ENCODE measurements around the gene DLEC1. TPM values are rescaled to one million over a fixed set of nuclear protein-coding genes. Genes with fewer than 3 reads are reported as not detected.
A peak's percentile ranks its signal among the peaks of the same experiment; 100 is the strongest.

The DLEC1 gene
- total and polyA plus RNA-seq, 2 donors (not counting 1 experiment from before 2014, with no cell fraction given), result 0.52 to 2.1 TPM

DNA sequence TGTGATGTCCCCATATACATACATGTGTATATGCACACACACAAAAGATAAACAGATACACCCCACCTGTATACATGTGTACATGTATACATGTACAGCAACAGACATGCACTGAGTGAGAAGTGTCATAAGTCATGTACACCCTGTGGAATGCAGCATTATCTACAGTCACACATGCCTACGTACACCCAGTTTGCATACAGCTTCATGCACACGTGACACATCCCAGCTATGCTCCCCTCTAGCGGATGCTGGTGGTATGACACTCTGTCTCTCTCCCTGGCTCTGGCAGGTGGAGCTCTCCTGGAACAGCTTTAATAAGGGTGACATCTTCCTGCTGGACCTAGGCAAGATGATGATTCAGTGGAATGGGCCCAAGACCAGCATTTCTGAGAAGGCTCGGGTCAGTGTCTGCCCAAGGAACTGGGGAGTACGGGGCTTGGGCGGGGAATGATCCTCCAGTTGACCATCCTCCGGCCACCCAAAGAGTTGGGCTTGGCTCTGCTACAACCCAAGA, 42.2 kb upstream of the DLEC1 start:
- Histone ChIP-seq H2AFZ (ENCODE audit: insufficient read depth, low read depth, low read length, poor library complexity, severe bottlenecking) (no peak overlapping the region), H3K4me1 (ENCODE audit: control insufficient read depth in 2 of 2, insufficient read depth in 2 of 2, low read length in 2 of 2) (peaks cover 27 to 44% of the 10 kb centered on the region in 2 donors)
- no peaks in the 10 kb centered on the region for H3K27me3 Mint-ChIP-seq

DNA sequence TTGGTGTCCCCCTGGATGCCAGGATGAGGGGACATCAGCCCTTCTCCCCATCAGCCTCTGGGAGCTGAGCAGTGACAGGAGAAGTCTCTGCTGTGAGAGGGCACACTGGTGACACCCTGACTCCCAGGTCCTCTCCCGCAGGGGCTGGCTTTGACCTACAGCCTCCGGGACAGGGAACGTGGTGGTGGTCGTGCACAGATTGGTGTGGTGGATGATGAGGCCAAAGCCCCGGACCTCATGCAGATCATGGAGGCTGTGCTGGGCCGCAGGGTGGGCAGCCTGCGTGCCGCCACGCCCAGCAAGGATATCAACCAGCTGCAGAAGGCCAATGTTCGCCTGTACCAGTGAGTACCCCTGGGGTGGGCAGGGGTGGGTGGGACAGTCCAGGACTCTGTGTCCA, 41.7 kb upstream of the DLEC1 start:
- no peaks in the 10 kb centered on the region for H3K27me3 ChIP-seq (replicated peaks in 1 of 4; ENCODE audit: control extremely low read depth in 1 of 4, control insufficient read depth in 3 of 4, insufficient read depth in 4 of 4, low read length in 3 of 4)
- ChIA-PET POLR2A (no interaction called here), CTCF (interaction anchor here (0.7 to 2.3 kb wide), 8 partner anchors 9 to 483 kb away, joined by 3 to 14 read pairs (median 5); partner anchors contain the start of gene ACAA1)
- WGBS (ENCODE audit: insufficient coverage), result 95% methylated on average over 6 of the region's 10 CpGs
- no peaks in the 10 kb centered on the region for H3K9me3 Mint-ChIP-seq (ENCODE audit: insufficient read depth)
- no peaks in the 10 kb centered on the region for H4K20me1 ChIP-seq (ENCODE audit: control insufficient read depth, insufficient read depth, low read length, poor library complexity, severe bottlenecking)
- no peak overlapping the region for H3K4me2 ChIP-seq (replicated peaks; ENCODE audit: low read depth, low read length, poor library complexity, severe bottlenecking)
- peak overlapping the region; percentile 77 for H3K4me3 Mint-ChIP-seq
- H3K27me3 Mint-ChIP-seq, result no peaks in the 10 kb centered on the region
- no peak for DNase-seq
- peaks cover 0 to 23% of the 10 kb centered on the region in 2 experiments for H3K36me3 ChIP-seq (replicated peaks in 1 of 2; ENCODE audit: control extremely low read depth in 1 of 2, control insufficient read depth in 1 of 2, extremely low read depth in 1 of 2, insufficient read depth in 2 of 2, low read length in 1 of 2)
- no peak for TF ChIP-seq EZH2 (IDR thresholded peaks at IDR 0.05; ENCODE audit: borderline replicate concordance, insufficient read depth, low read depth, low read length, poor library complexity, severe bottlenecking)
- TF ChIP-seq, protein P1, sequence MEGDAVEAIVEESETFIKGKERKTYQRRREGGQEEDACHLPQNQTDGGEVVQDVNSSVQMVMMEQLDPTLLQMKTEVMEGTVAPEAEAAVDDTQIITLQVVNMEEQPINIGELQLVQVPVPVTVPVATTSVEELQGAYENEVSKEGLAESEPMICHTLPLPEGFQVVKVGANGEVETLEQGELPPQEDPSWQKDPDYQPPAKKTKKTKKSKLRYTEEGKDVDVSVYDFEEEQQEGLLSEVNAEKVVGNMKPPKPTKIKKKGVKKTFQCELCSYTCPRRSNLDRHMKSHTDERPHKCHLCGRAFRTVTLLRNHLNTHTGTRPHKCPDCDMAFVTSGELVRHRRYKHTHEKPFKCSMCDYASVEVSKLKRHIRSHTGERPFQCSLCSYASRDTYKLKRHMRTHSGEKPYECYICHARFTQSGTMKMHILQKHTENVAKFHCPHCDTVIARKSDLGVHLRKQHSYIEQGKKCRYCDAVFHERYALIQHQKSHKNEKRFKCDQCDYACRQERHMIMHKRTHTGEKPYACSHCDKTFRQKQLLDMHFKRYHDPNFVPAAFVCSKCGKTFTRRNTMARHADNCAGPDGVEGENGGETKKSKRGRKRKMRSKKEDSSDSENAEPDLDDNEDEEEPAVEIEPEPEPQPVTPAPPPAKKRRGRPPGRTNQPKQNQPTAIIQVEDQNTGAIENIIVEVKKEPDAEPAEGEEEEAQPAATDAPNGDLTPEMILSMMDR (IDR thresholded peaks at IDR 0.05), result no peak
- H3K4me1 Mint-ChIP-seq, result peaks cover 51% of the 10 kb centered on the region
- no peak overlapping the region for H3K27ac ChIP-seq (ENCODE audit: low read length in 2 of 2)
- H3K9ac ChIP-seq (ENCODE audit: low read length), result no peak overlapping the region
- H3K9me3 ChIP-seq (ENCODE audit: control extremely low read depth in 1 of 3, control insufficient read depth in 2 of 3, insufficient read depth in 1 of 3, low read length in 2 of 3), result peaks cover 0 to 9% (median 0%) of the 10 kb centered on the region in 3 donors
- H3K4me1 ChIP-seq (ENCODE audit: control insufficient read depth in 2 of 2, insufficient read depth in 2 of 2, low read length in 2 of 2), result peaks cover 27 to 44% of the 10 kb centered on the region in 2 donors
- no peak overlapping the region for H3K4me3 ChIP-seq (ENCODE audit: control extremely low read depth in 1 of 5, extremely low read depth in 1 of 5, insufficient read depth in 1 of 5, low read depth in 2 of 5, low read length in 4 of 5)
- ATAC-seq (ENCODE audit: low read depth), result no peak
- intact Hi-C loops (cut with micrococcal nuclease), result no loop called here
- peak overlapping the region; percentile 46 for H3K27ac Mint-ChIP-seq
- peaks cover 12% of the 10 kb centered on the region for H3K79me2 ChIP-seq (ENCODE audit: control insufficient read depth, insufficient read depth, low read length)
- no peak overlapping the region for H2AFZ ChIP-seq (ENCODE audit: insufficient read depth, low read depth, low read length, poor library complexity, severe bottlenecking)

More for the DNA sequence above, 42.2 kb upstream of the DLEC1 start:
- peaks cover 0 to 20% of the 10 kb centered on the region in 2 experiments for H3K36me3 ChIP-seq (replicated peaks in 1 of 2; ENCODE audit: control extremely low read depth in 1 of 2, control insufficient read depth in 1 of 2, extremely low read depth in 1 of 2, insufficient read depth in 2 of 2, low read length in 1 of 2)
- ATAC-seq (ENCODE audit: low read depth) (peak; percentile 68), DNase-seq (peak; percentile 85)
- Mint-ChIP-seq H3K4me3 (peak overlapping the region; percentile 77), H3K27ac (peak overlapping the region; percentile 93), H3K9me3 (ENCODE audit: insufficient read depth) (no peaks in the 10 kb centered on the region), H3K4me1 (peaks cover 51% of the 10 kb centered on the region)
- intact Hi-C loops (cut with micrococcal nuclease), result no loop called here
- H3K79me2 ChIP-seq (ENCODE audit: control insufficient read depth, insufficient read depth, low read length), result peaks cover 12% of the 10 kb centered on the region
- 61% methylated on average over 7 of the region's 7 CpGs for WGBS (ENCODE audit: insufficient coverage)
- no peaks in the 10 kb centered on the region for H4K20me1 ChIP-seq (ENCODE audit: control insufficient read depth, insufficient read depth, low read length, poor library complexity, severe bottlenecking)
- no peak overlapping the region for H3K4me3 ChIP-seq (ENCODE audit: control extremely low read depth in 1 of 5, extremely low read depth in 1 of 5, insufficient read depth in 1 of 5, low read depth in 2 of 5, low read length in 4 of 5)
- no peaks in the 10 kb centered on the region for H3K27me3 ChIP-seq (replicated peaks in 1 of 4; ENCODE audit: control extremely low read depth in 1 of 4, control insufficient read depth in 3 of 4, insufficient read depth in 4 of 4, low read length in 3 of 4)
- H3K9me3 ChIP-seq (ENCODE audit: control extremely low read depth in 1 of 3, control insufficient read depth in 2 of 3, insufficient read depth in 1 of 3, low read length in 2 of 3), result peaks cover 0 to 9% (median 0%) of the 10 kb centered on the region in 3 donors
- H3K9ac ChIP-seq (ENCODE audit: low read length), result no peak overlapping the region
- CTCF ChIA-PET, result interaction anchor here (0.7 to 2.3 kb wide), 8 partner anchors 10 to 483 kb away, joined by 3 to 14 read pairs (median 5); partner anchors contain the start of gene ACAA1
- TF ChIP-seq EZH2 (IDR thresholded peaks at IDR 0.05; ENCODE audit: borderline replicate concordance, insufficient read depth, low read depth, low read length, poor library complexity, severe bottlenecking), result no peak
- TF ChIP-seq, protein P1 (IDR thresholded peaks at IDR 0.05), result peak; percentile 88
- POLR2A ChIA-PET, result no interaction called here
- H3K27ac ChIP-seq (ENCODE audit: low read length in 2 of 2), result no peak overlapping the region
- no peak overlapping the region for H3K4me2 ChIP-seq (replicated peaks; ENCODE audit: low read depth, low read length, poor library complexity, severe bottlenecking)

All from B cell (primary cell).